H7 (cell line): ENCODE data around the gene SCLY. TPM values are rescaled to one million over a fixed set of nuclear protein-coding genes. Genes with fewer than 3 reads are reported as not detected.
"Not testable (repeated sequence)": the region's sequence is repeated elsewhere in the genome, so short reads cannot be mapped to it uniquely, and the experiment has no call there.

ENCODE experiments used
- DNase-seq: peaks from one replicate; pipeline ENCODE4 v3.0.0; 2012
- H3K27me3 ChIP-seq: 2 replicates; pipeline ENCODE4 v1.6.0; 2011; ENCODE audit warnings: mild to moderate bottlenecking, low read length; ENCODE audit not compliant: control insufficient read depth, insufficient read depth
- H3K36me3 ChIP-seq: replicated peaks from 2 replicates; pipeline ENCODE4 v1.5.1; 2011; ENCODE audit warnings: low read length; ENCODE audit not compliant: control insufficient read depth, insufficient read depth
- H3K4me3 ChIP-seq: 2 replicates; pipeline ENCODE4 v1.5.1; 2011; ENCODE audit warnings: low read depth, mild to moderate bottlenecking, control low read depth, low read length, moderate library complexity; ENCODE audit not compliant: insufficient read depth
- total RNA-seq: library from RNA; depleted of rRNA; stranded (reverse); fragments of >200 nt; shearing (Covaris generic); gene quantifications from 2 replicates; pipeline ENCODE4 v1.2.3, GENCODE V29; 2014

Gene SCLY
- total RNA-seq, 1 experiment from 2014 or later: 53.0 TPM

DNA sequence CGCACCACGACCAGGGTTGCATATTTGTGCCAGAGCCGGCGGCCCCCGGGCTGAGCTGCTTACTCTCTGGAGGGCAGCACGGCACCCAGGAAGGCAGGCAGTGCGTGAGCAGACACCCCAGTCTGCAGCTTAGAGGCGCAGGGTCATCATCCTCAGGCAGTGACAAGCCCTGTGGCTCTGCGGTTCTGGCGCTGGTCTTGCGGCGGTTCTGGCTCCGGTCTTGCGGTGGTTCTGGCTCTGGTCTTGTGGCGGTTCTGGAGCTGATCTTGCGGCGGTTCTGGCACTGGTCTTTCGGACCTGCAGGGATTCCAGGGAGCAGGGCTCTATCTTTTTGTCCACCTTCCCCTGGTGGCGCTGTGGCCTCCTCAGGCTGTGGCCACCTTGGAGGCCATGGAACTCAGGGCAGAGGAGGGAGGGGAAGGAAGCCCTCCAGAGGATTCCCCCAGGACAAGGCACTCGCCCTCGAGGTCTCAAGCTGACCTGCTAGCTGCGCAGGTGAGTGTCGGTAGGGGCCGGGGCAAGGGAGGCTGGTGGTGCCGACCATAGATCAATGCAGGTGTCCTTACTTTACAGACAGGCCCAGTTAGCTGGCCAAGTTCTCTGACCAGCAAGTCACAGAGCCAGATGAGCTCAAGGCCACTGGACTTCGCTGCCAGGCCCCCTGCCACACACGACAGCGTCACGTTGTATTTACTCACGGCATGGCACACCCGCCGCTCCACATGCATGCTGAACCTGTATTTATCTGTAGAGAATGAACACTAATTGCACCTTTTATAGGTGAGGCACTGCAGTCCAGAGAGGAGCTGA, 54.3 kb downstream of the SCLY start:
- H3K4me3 ChIP-seq: no peak overlapping the region
- peaks cover 3% of the 10 kb centered on the region; the same call in 1 of the 2 replicates for H3K27me3 ChIP-seq
- no peaks in the 10 kb centered on the region for H3K36me3 ChIP-seq
- DNase-seq: no peak

GRCh38 chr2:238115709-238116108, 54.9 kb downstream of the SCLY start:
- DNase-seq, H3K36me3 ChIP-seq, H3K4me3 ChIP-seq, H3K27me3 ChIP-seq: not testable (repeated sequence)

GRCh38 chr2:238116298-238117198, 55.7 kb downstream of the SCLY start:
- DNase-seq: no peak
- Histone ChIP-seq H3K27me3 (peaks cover 3% of the 10 kb centered on the region; the same call in 1 of the 2 replicates), H3K36me3 (no peaks in the 10 kb centered on the region), H3K4me3 (no peak overlapping the region)

GRCh38 chr2:238117199-238118154, 56.7 kb downstream of the SCLY start:
- DNase-seq: no peak
- H3K36me3 ChIP-seq: no peaks in the 10 kb centered on the region
- no peak overlapping the region for H3K4me3 ChIP-seq
- H3K27me3 ChIP-seq: peaks cover 3% of the 10 kb centered on the region; the same call in 1 of the 2 replicates

DNA sequence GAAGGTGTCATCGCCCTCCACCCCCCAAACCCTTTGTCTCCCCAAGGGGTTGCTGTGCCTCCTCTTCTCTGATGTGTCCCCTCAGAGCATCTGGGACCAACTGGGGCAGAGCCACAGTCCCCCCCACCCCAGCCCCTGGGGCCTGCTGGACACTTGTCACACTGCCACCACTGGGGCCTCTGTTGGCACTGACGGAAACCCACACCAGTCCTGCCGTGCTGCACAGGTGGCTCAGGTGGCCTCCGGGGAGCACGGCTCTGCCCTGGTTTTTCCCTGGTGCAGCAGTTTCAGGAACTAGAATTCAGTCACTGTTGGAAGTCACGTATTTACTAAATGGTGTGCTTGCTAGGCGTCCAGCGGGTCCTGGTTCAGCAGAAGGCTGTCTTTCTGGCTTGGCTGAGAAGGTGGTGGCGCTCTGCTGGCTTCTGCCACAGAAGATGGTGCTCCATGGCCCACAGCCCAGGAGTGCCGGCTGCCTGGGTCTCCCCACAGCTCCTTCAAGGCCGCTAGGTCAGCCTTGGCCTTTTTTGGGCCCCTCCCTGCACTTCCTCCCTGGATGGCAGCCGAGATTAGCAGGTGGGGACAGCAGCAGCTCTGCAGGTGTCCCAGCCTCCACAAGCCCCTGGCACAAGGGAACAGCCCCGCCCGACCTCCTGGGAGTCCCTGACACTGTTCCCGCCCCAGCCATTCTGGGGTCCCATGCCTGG, 59.1 kb downstream of the SCLY start:
- no peak for DNase-seq
- Histone ChIP-seq H3K36me3 (no peaks in the 10 kb centered on the region), H3K27me3 (peaks cover 3% of the 10 kb centered on the region; the same call in 1 of the 2 replicates), H3K4me3 (no peak overlapping the region)

DNA sequence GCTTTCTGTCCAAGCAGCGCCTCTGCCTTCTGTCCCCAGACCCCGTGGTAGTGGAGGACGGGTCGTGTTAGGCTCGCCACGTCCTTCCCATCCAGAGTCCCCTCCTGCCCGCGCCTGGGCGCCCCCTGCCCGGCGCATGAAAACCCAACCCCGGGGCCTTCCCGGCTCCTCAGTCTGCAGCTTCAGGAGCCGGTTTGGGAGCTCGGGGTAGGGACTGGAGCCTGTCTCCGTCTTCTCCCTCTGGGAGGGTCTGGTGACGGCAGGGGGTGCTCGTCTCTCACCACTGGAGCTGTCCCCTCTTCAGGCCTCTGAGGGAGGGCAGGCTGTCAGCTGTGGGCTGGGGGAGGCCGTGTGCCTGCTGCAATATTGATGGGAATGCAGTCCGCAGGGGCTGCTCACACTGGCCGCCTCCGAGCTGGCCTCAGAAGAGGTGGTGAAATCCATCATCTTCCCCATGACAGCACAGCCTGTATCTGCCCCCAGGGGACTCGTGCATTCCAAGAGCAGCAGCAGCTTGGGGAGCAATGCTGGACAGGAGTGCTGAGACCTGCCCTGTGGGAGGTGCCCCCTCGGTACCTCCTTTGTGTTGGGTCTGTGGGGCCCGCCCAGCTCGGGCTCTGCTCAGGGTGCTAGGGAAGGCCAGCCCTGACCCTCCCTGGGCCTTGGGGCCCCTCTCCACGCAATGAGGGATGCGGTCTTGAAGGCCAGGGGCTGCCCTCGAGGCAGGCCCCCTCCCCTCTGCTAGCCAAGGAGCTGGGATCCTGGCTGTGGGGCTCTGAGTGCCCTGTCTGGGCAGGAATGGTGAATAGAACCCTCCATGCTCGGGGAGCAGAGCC, 59.9 kb downstream of the SCLY start:
- Histone ChIP-seq H3K4me3 (no peak overlapping the region), H3K36me3 (no peaks in the 10 kb centered on the region), H3K27me3 (peaks cover 3% of the 10 kb centered on the region; the same call in 1 of the 2 replicates)
- DNase-seq: peak; percentile 86

- DNase-seq: no peak
- Histone ChIP-seq H3K4me3 (no peak overlapping the region), H3K36me3 (no peaks in the 10 kb centered on the region), H3K27me3 (peaks cover 3% of the 10 kb centered on the region; the same call in 1 of the 2 replicates)
Observed at GRCh38 chr2:238121511-238122286, 60.9 kb downstream of the SCLY start.

- Histone ChIP-seq H3K36me3 (no peaks in the 10 kb centered on the region), H3K4me3 (no peak overlapping the region), H3K27me3 (peaks cover under 1% of the 10 kb centered on the region; the same call in 1 of the 2 replicates)
- no peak for DNase-seq
Observed at GRCh38 chr2:238122287-238123217, 61.8 kb downstream of the SCLY start.

DNA sequence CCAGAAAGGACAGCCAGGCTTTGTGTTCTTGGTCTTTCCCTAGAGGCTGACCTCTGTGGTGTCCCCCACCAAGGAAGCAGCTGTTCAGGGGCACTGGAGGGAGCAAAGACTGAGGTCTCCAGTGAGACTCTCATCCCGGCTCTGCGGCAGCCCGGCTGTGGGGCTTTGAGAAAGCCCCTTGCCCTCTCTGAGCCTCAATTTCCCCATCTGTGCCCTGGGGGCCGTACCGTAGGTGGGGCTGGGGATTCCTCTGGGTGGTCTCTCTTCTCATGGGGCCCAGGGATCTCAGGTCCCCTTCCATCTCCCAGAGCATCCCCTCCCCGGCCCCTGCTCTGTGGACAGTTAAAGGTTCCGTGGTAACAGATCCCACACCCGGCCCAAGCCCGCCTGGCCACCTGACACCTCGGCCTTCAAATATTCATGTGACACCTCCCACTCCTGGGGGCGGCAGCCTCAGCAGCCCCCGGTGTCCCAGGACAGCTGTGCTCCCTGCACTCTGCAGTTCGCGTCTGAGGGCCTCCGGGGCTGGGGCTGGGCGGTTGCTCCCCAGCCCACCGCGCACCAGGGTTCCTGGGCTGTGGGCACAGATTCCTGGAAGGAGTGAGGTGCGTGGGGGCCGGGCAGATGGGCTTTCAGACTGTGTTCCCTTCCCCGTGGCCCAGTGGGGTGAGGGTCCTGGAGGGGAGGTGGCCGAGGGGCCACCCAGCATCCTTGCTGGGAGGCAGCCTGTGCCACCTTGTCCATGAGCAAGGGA, 62.6 kb downstream of the SCLY start:
- H3K4me3 ChIP-seq: no peak overlapping the region
- H3K27me3 ChIP-seq: no peaks in the 10 kb centered on the region
- H3K36me3 ChIP-seq: no peaks in the 10 kb centered on the region
- no peak for DNase-seq

GRCh38 chr2:238123991-238124470, 63.2 kb downstream of the SCLY start:
- no peak for DNase-seq
- no peaks in the 10 kb centered on the region for H3K36me3 ChIP-seq
- no peak overlapping the region for H3K4me3 ChIP-seq
- no peaks in the 10 kb centered on the region for H3K27me3 ChIP-seq
